Gastroesophageal sphincter (tissue), 3 donors: ENCODE measurements around the gene PIAS1.

Experiments used
- POLR2AphosphoS5 ChIP-seq: sonication (generic); formaldehyde crosslinking; IDR thresholded peaks from one replicate; pipeline ENCODE4 v1.6.1; 2017; ENCODE audit warnings: antibody characterized with exemption
- TF ChIP-seq, protein P1 (sequence below), 4 experiments: fragments of 200-600 bp in 2 of 4; fragments of 450-650 bp in 2 of 4; sonication (generic) in 1 of 4; IDR thresholded peaks; one replicate each; pipeline ENCODE4 v1.5.1; 2017 to 2019; ENCODE audit warnings: antibody characterized with exemption in 4 of 4, mild to moderate bottlenecking in 2 of 4, moderate library complexity in 2 of 4

DNA sequence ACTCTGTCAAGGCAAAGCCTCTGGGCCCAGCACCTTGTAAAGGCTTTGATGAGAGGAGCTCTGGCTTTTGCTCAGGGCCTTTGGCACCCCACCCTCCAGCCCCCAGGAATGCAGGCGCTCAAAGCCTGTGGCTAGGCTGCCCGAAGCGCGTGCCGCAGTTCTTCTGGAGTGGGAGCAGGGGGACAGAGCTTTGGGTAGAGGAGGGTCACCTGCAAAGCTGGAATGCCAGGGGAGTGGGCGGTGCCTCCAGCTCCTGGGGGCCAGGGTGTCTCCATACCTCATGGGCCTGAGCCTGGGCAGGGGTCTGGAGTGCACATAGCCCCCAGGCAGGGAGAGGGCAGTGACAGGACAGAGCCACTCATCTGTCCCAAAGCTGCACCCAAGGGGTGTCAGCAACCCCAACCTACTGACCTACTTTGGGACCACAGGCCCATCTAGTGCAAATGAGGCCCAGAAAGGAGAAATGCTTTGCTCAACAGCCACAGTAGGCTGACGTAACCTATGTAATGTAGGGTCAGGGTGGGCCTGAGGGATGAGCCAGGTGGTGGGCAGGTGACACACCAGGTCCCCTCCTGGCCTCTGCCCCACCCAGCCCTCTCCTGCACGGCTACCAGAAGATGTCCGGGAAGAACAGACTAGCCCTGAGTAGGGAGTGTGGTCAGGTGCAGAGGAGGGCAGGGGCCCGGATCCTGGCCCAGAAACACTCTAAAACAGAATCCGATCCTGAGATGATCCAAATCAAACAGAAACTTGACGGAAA, 153.2 kb downstream of the PIAS1 start:
- TF ChIP-seq, protein P1, sequence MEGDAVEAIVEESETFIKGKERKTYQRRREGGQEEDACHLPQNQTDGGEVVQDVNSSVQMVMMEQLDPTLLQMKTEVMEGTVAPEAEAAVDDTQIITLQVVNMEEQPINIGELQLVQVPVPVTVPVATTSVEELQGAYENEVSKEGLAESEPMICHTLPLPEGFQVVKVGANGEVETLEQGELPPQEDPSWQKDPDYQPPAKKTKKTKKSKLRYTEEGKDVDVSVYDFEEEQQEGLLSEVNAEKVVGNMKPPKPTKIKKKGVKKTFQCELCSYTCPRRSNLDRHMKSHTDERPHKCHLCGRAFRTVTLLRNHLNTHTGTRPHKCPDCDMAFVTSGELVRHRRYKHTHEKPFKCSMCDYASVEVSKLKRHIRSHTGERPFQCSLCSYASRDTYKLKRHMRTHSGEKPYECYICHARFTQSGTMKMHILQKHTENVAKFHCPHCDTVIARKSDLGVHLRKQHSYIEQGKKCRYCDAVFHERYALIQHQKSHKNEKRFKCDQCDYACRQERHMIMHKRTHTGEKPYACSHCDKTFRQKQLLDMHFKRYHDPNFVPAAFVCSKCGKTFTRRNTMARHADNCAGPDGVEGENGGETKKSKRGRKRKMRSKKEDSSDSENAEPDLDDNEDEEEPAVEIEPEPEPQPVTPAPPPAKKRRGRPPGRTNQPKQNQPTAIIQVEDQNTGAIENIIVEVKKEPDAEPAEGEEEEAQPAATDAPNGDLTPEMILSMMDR (IDR thresholded peaks at IDR 0.05): no peak
- TF ChIP-seq POLR2AphosphoS5: no peak
